ENCODE data around the gene ZBTB12.

- TF ChIP-seq POLR2AphosphoS5 (IDR thresholded peaks at IDR 0.05; ENCODE audit: borderline replicate concordance, low read depth, low read length) (no peak), EZH2 (IDR thresholded peaks at IDR 0.05) (no peak)
Observed at GRCh38 chr6:31876357-31876756, 25.5 kb downstream of the ZBTB12 start.

Measured in SK-N-MC (cell line).